GM12878 (cell line): Measurements from ENCODE around the gene SMCO4. TPM values are rescaled to one million over a fixed set of nuclear protein-coding genes. Genes with fewer than 3 reads are reported as not detected.

Source experiments
- MTA2 ChIP-seq: fragments of 450-650 bp; IDR thresholded peaks from 2 replicates; pipeline ENCODE4 v1.6.1; 2016; ENCODE audit warnings: low read depth, mild to moderate bottlenecking, moderate library complexity
- MYC ChIP-seq: IDR thresholded peaks from 2 replicates; pipeline ENCODE4 v1.6.1; 2011; ENCODE audit warnings: mild to moderate bottlenecking, low read length, moderate library complexity, inconsistent platforms; ENCODE audit not compliant: insufficient read depth, insufficient replicate concordance, insufficient read length, severe bottlenecking
- NFYA ChIP-seq: IDR thresholded peaks from 2 replicates; pipeline ENCODE4 v1.6.1; 2011; ENCODE audit warnings: low read depth, mild to moderate bottlenecking, low read length, improper control_type of control experiment, borderline replicate concordance
- NFYB ChIP-seq: IDR thresholded peaks from 2 replicates; pipeline ENCODE4 v1.6.1; 2011; ENCODE audit warnings: low read depth, mild to moderate bottlenecking, low read length, improper control_type of control experiment, moderate library complexity; ENCODE audit not compliant: insufficient read depth
- NRF1 ChIP-seq: conservative IDR thresholded peaks from 2 replicates; pipeline ENCODE4 v1.6.1; 2011; ENCODE audit warnings: mild to moderate bottlenecking, low read depth, low read length, improper control_type of control experiment
- RBBP5 ChIP-seq: fragments of 200-600 bp; sonication (generic); conservative IDR thresholded peaks from 2 replicates; pipeline ENCODE4 v1.6.1; 2016
- SUPT20H ChIP-seq: IDR thresholded peaks from 2 replicates; pipeline ENCODE4 v1.6.1; 2011; ENCODE audit warnings: low read depth, mild to moderate bottlenecking, low read length, moderate library complexity, borderline replicate concordance; ENCODE audit not compliant: control insufficient read depth
- ZNF207 ChIP-seq: fragments of 450-650 bp; IDR thresholded peaks from 2 replicates; pipeline ENCODE4 v1.6.1; 2014; ENCODE audit warnings: antibody characterized with exemption, mild to moderate bottlenecking, borderline replicate concordance
- ZNF274 ChIP-seq: IDR thresholded peaks from one replicate; pipeline ENCODE4 v1.8.0; 2011; ENCODE audit not compliant: insufficient read length, insufficient read depth
- polyA plus RNA-seq, 11 experiments: library from polyadenylated mRNA; depleted of rRNA in 4 of 11; unstranded in 6 of 11; stranded (reverse) in 5 of 11; fragments of >200 nt; fragmentation: Nextera tagmentation in 4 of 11; fragmentation: Illumina TruSeq in 1 of 11; extraction: Ambion mirVana in 4 of 11; extraction: Trizol in 1 of 11; gene quantifications; 1 replicate in 1 of 11; 2 replicates in 10 of 11; pipeline versions ENCODE4 v1.2.1 to v1.2.3, GENCODE V29; 2011 to 2016; ENCODE audit warnings: inconsistent platforms in 2 of 11, missing spikeins in 2 of 11, low read depth in 1 of 11
- total RNA-seq, 4 experiments: library from RNA; depleted of rRNA in 3 of 4; stranded (reverse); fragments of >200 nt in 3 of 4; fragmentation: Illumina TruSeq in 1 of 4; extraction: Trizol in 1 of 4; gene quantifications; 2 replicates each; pipeline versions ENCODE4 v1.2.1 to v1.2.3, GENCODE V29; 2013 to 2021
- TF ChIP-seq, protein P1 (sequence below): fragments of 450-650 bp; IDR thresholded peaks from 2 replicates; pipeline ENCODE4 v1.6.1; 2018; ENCODE audit warnings: borderline replicate concordance, mild to moderate bottlenecking; ENCODE audit not compliant: partially characterized antibody

Gene SMCO4
- total and polyA plus RNA-seq, 10 of the 15 experiments (the other 5 are each of a cell fraction or from before 2014, with no cell fraction given): 3.6 to 59.9 (median 27.9) TPM

DNA sequence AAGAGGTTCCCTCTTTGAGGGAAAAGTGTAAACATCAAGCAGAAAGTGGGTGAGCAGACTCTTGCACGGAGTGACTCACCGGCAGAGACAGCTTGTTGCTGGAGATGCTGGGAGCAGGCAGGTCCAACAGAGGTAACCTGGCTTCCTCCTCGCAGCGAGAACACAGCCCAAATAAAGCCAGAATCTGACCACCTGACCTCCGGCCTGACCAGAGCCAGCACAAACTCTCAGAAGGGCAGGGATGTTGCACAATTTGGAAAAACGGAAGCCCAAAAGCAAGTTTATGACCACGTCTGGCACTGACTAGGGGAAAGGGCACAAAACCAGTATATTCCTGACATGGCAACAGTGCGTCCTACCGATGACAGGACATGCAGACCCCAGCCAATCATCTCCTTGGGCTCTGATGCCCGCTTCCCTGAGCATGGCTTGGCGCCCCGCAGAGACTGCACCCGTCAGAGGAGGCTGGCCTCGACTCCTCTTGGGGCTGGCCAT, 5.4 kb downstream of the SMCO4 start (continued):
- TF ChIP-seq SUPT20H: no peak
- no peak for TF ChIP-seq ZNF207
- TF ChIP-seq NRF1: no peak
- TF ChIP-seq MTA2: no peak
- no peak for TF ChIP-seq NFYB
- TF ChIP-seq MYC: no peak
- no peak for TF ChIP-seq RBBP5
- no peak for TF ChIP-seq NFYA
- no peak for TF ChIP-seq ZNF274
- TF ChIP-seq, protein P1, sequence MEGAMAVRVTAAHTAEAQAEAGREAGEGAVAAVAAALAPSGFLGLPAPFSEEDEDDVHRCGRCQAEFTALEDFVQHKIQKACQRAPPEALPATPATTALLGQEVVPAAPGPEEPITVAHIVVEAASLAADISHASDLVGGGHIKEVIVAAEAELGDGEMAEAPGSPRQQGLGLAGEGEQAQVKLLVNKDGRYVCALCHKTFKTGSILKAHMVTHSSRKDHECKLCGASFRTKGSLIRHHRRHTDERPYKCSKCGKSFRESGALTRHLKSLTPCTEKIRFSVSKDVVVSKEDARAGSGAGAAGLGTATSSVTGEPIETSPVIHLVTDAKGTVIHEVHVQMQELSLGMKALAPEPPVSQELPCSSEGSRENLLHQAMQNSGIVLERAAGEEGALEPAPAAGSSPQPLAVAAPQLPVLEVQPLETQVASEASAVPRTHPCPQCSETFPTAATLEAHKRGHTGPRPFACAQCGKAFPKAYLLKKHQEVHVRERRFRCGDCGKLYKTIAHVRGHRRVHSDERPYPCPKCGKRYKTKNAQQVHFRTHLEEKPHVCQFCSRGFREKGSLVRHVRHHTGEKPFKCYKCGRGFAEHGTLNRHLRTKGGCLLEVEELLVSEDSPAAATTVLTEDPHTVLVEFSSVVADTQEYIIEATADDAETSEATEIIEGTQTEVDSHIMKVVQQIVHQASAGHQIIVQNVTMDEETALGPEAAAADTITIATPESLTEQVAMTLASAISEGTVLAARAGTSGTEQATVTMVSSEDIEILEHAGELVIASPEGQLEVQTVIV: no peak
